ENCODE results near the gene U2AF1L4.

DNA sequence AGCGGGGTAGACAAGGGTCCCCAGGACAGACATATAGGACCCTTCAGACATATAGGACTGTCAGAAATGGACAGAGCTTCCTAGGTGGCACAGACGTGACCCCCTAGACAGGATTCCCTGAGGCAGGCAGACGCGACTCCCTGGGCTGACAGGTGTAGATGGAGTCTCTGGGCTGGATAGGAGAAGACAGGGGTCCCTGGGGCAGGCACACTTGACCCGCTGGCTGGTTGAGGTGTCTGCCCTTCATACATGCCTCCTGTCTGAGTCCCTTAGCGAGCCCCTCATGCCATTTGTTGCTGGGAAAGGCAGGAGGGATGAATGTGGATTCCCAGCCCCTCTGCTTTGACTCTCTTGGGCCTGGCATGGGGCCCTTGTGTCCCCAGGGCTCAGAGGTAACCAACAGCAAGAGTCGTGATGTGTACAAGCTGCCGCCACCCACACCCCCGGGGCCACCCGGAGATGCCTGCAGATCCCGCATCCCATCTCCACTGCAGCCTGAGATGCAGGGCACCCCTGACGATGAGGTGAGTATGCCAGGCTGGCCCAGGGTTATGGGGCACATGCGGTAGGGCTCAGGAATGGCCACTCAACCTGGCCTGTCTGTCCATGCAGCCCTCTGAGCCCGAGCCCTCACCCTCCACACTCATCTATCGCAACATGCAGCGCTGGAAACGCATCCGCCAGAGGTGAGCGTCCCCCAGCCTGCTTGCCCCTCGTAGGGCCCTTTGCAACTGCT, 8.6 kb upstream of the U2AF1L4 start:
- TF ChIP-seq, protein P1, sequence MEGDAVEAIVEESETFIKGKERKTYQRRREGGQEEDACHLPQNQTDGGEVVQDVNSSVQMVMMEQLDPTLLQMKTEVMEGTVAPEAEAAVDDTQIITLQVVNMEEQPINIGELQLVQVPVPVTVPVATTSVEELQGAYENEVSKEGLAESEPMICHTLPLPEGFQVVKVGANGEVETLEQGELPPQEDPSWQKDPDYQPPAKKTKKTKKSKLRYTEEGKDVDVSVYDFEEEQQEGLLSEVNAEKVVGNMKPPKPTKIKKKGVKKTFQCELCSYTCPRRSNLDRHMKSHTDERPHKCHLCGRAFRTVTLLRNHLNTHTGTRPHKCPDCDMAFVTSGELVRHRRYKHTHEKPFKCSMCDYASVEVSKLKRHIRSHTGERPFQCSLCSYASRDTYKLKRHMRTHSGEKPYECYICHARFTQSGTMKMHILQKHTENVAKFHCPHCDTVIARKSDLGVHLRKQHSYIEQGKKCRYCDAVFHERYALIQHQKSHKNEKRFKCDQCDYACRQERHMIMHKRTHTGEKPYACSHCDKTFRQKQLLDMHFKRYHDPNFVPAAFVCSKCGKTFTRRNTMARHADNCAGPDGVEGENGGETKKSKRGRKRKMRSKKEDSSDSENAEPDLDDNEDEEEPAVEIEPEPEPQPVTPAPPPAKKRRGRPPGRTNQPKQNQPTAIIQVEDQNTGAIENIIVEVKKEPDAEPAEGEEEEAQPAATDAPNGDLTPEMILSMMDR (IDR thresholded peaks at IDR 0.05) = no peak
- no peak for TF ChIP-seq POLR2A (IDR thresholded peaks at IDR 0.05)
